ENCODE results near the gene PIK3R6.

- TF ChIP-seq CTCF (conservative IDR thresholded peaks at IDR 0.05; ENCODE audit: low read length) (no peak), EZH2phosphoT487 (IDR thresholded peaks at IDR 0.05; ENCODE audit: borderline replicate concordance) (no peak)
These were observed 85.7 kb downstream of the PIK3R6 start for GRCh38 chr17:8781776-8782175.
